Effector memory CD8-positive, alpha-beta T cell (primary cell): ENCODE data around the gene EEFSEC.

Experiments used
- ATAC-seq: fragments of 150-1000 bp; cut with Tn5 transposase; replicated peaks from 2 replicates; pipeline ENCODE4 v1.10.0; 2021; ENCODE audit warnings: mild to moderate bottlenecking, moderate library complexity
- DNase-seq, 3 experiments: peaks; one replicate each; pipeline ENCODE4 v3.0.0; 2021
- H3K27ac Mint-ChIP-seq, 2 donors: one replicate each; pipeline ENCODE4 v1.8.0; 2022; ENCODE audit warnings: mild to moderate bottlenecking in 2 of 2, mixed read lengths in 2 of 2, moderate library complexity in 2 of 2
- H3K27me3 Mint-ChIP-seq, 2 donors: one replicate each; pipeline ENCODE4 v1.8.0; 2022; ENCODE audit warnings: mixed read lengths in 2 of 2
- H3K36me3 Mint-ChIP-seq: one replicate; pipeline ENCODE4 v1.8.0; 2022; ENCODE audit warnings: mild to moderate bottlenecking, moderate library complexity, mixed read lengths; ENCODE audit not compliant: insufficient read depth
- H3K4me1 Mint-ChIP-seq, 2 donors: one replicate each; pipeline ENCODE4 v1.8.0; 2022; ENCODE audit warnings: low read depth in 2 of 2, mixed read lengths in 2 of 2
- H3K4me3 Mint-ChIP-seq, 2 donors: one replicate each; pipeline ENCODE4 v1.8.0; 2022; ENCODE audit warnings: mild to moderate bottlenecking in 2 of 2, mixed read lengths in 2 of 2, moderate library complexity in 2 of 2
- H3K9me3 Mint-ChIP-seq, 2 donors: one replicate each; pipeline ENCODE4 v1.8.0; 2022; ENCODE audit warnings: mixed read lengths in 2 of 2

Gene EEFSEC

GRCh38 chr3:128180913-128181312, 27.6 kb downstream of the EEFSEC start:
- DNase-seq, result no peak
- Mint-ChIP-seq H3K9me3 (no peaks in the 10 kb centered on the region), H3K27ac (peak overlapping the region in 1 of 2 donors; percentile 20), H3K27me3 (no peaks in the 10 kb centered on the region), H3K4me3 (no peak overlapping the region), H3K4me1 (peaks cover 29% of the 10 kb centered on the region in 2 donors), H3K36me3 (no peaks in the 10 kb centered on the region)
- ATAC-seq, result no peak

- H3K36me3 Mint-ChIP-seq, result no peaks in the 10 kb centered on the region
- no peak for DNase-seq
Measured at GRCh38 chr3:128182656-128183055, 29.4 kb downstream of the EEFSEC start.

GRCh38 chr3:128185630-128186447, 32.6 kb downstream of the EEFSEC start:
- Mint-ChIP-seq H3K4me1 (peaks cover 22 to 28% of the 10 kb centered on the region in 2 donors), H3K4me3 (no peak overlapping the region), H3K36me3 (no peaks in the 10 kb centered on the region), H3K27me3 (no peaks in the 10 kb centered on the region), H3K9me3 (no peaks in the 10 kb centered on the region), H3K27ac (no peak overlapping the region)
- DNase-seq, result no peak
- no peak for ATAC-seq

More at GRCh38 chr3:128182656-128183055, 29.4 kb downstream of the EEFSEC start:
- Mint-ChIP-seq H3K27ac (no peak overlapping the region), H3K27me3 (no peaks in the 10 kb centered on the region), H3K9me3 (no peaks in the 10 kb centered on the region), H3K4me3 (no peak overlapping the region), H3K4me1 (peaks cover 23 to 27% of the 10 kb centered on the region in 2 donors)
- no peak for ATAC-seq

GRCh38 chr3:128187495-128187894, 34.2 kb downstream of the EEFSEC start:
- DNase-seq (no peak), ATAC-seq (no peak)
- peaks cover 16 to 17% of the 10 kb centered on the region in 2 donors for H3K4me1 Mint-ChIP-seq
- no peaks in the 10 kb centered on the region for H3K36me3 Mint-ChIP-seq
- no peaks in the 10 kb centered on the region for H3K9me3 Mint-ChIP-seq
- H3K27me3 Mint-ChIP-seq, result no peaks in the 10 kb centered on the region
- no peak overlapping the region for H3K27ac Mint-ChIP-seq
- no peak overlapping the region for H3K4me3 Mint-ChIP-seq

GRCh38 chr3:128188326-128188725, 35.0 kb downstream of the EEFSEC start:
- Mint-ChIP-seq H3K27me3 (no peaks in the 10 kb centered on the region), H3K4me1 (peaks cover 13 to 17% of the 10 kb centered on the region in 2 donors), H3K4me3 (no peak overlapping the region), H3K27ac (no peak overlapping the region), H3K9me3 (no peaks in the 10 kb centered on the region), H3K36me3 (no peaks in the 10 kb centered on the region)
- ATAC-seq (no peak), DNase-seq (no peak)

GRCh38 chr3:128188956-128189355, 35.7 kb downstream of the EEFSEC start:
- ATAC-seq (no peak), DNase-seq (no peak)
- H3K36me3 Mint-ChIP-seq, result no peaks in the 10 kb centered on the region
- H3K4me1 Mint-ChIP-seq, result peaks cover 13 to 16% of the 10 kb centered on the region in 2 donors
- H3K9me3 Mint-ChIP-seq, result no peaks in the 10 kb centered on the region
- no peak overlapping the region for H3K4me3 Mint-ChIP-seq
- no peaks in the 10 kb centered on the region for H3K27me3 Mint-ChIP-seq
- no peak overlapping the region for H3K27ac Mint-ChIP-seq

GRCh38 chr3:128190501-128190900, 37.2 kb downstream of the EEFSEC start:
- Mint-ChIP-seq H3K9me3 (no peaks in the 10 kb centered on the region), H3K4me1 (peaks cover 13 to 19% of the 10 kb centered on the region in 2 donors), H3K36me3 (no peaks in the 10 kb centered on the region), H3K27ac (no peak overlapping the region), H3K4me3 (no peak overlapping the region), H3K27me3 (no peaks in the 10 kb centered on the region)
- ATAC-seq (no peak), DNase-seq (no peak)

GRCh38 chr3:128192131-128192530, 38.9 kb downstream of the EEFSEC start:
- Mint-ChIP-seq H3K27ac (no peak overlapping the region), H3K9me3 (no peaks in the 10 kb centered on the region), H3K36me3 (no peaks in the 10 kb centered on the region), H3K4me3 (no peak overlapping the region), H3K27me3 (no peaks in the 10 kb centered on the region), H3K4me1 (peaks cover 13 to 19% of the 10 kb centered on the region in 2 donors)
- ATAC-seq (no peak), DNase-seq (no peak)

- Mint-ChIP-seq H3K27me3 (no peaks in the 10 kb centered on the region), H3K36me3 (no peaks in the 10 kb centered on the region), H3K9me3 (no peaks in the 10 kb centered on the region), H3K4me3 (no peak overlapping the region), H3K27ac (no peak overlapping the region), H3K4me1 (peaks cover 10 to 12% of the 10 kb centered on the region in 2 donors)
- DNase-seq (no peak), ATAC-seq (no peak)
Measured at GRCh38 chr3:128193168-128193567, 39.9 kb downstream of the EEFSEC start.

- peaks cover 7 to 8% of the 10 kb centered on the region in 2 donors for H3K4me1 Mint-ChIP-seq
- H3K4me3 Mint-ChIP-seq, result no peak overlapping the region
- ATAC-seq (no peak), DNase-seq (no peak)
- no peaks in the 10 kb centered on the region for H3K36me3 Mint-ChIP-seq
- H3K27ac Mint-ChIP-seq, result no peak overlapping the region
- H3K27me3 Mint-ChIP-seq, result no peaks in the 10 kb centered on the region
- H3K9me3 Mint-ChIP-seq, result no peaks in the 10 kb centered on the region
Measured at GRCh38 chr3:128194843-128195242, 41.6 kb downstream of the EEFSEC start.

- H3K4me3 Mint-ChIP-seq, result no peak overlapping the region
- DNase-seq (no peak), ATAC-seq (no peak)
- H3K27me3 Mint-ChIP-seq, result no peaks in the 10 kb centered on the region
- H3K27ac Mint-ChIP-seq, result no peak overlapping the region
- H3K36me3 Mint-ChIP-seq, result no peaks in the 10 kb centered on the region
- H3K4me1 Mint-ChIP-seq, result peaks cover 6 to 8% of the 10 kb centered on the region in 2 donors
- H3K9me3 Mint-ChIP-seq, result no peaks in the 10 kb centered on the region
Measured at GRCh38 chr3:128195369-128195768, 42.1 kb downstream of the EEFSEC start.

- peaks cover 6 to 11% of the 10 kb centered on the region in 2 donors for H3K4me1 Mint-ChIP-seq
- no peak for ATAC-seq
- H3K36me3 Mint-ChIP-seq, result no peaks in the 10 kb centered on the region
- no peak for DNase-seq
- H3K27me3 Mint-ChIP-seq, result no peaks in the 10 kb centered on the region
- no peaks in the 10 kb centered on the region for H3K9me3 Mint-ChIP-seq
- no peak overlapping the region for H3K27ac Mint-ChIP-seq
- H3K4me3 Mint-ChIP-seq, result no peak overlapping the region
Measured at GRCh38 chr3:128195802-128196201, 42.5 kb downstream of the EEFSEC start.

GRCh38 chr3:128196647-128197046, 43.4 kb downstream of the EEFSEC start:
- Mint-ChIP-seq H3K4me3 (no peak overlapping the region), H3K9me3 (no peaks in the 10 kb centered on the region), H3K4me1 (peaks cover 6 to 11% of the 10 kb centered on the region in 2 donors), H3K27ac (no peak overlapping the region), H3K27me3 (no peaks in the 10 kb centered on the region), H3K36me3 (no peaks in the 10 kb centered on the region)
- no peak for DNase-seq
- no peak for ATAC-seq

GRCh38 chr3:128197855-128198254, 44.6 kb downstream of the EEFSEC start:
- Mint-ChIP-seq H3K27me3 (no peaks in the 10 kb centered on the region), H3K4me3 (no peak overlapping the region), H3K27ac (no peak overlapping the region), H3K4me1 (peaks cover 6 to 8% of the 10 kb centered on the region in 2 donors), H3K9me3 (no peaks in the 10 kb centered on the region), H3K36me3 (no peaks in the 10 kb centered on the region)
- no peak for ATAC-seq
- DNase-seq, result no peak
